Fibroblast of mammary gland (primary cell): Measurements from ENCODE around the gene DYRK4.

Experiments
- DNase-seq: peaks from one replicate; pipeline ENCODE4 v3.0.0-alpha.2; 2010; ENCODE audit warnings: low read depth
- H3K4me3 ChIP-seq: 2 replicates; pipeline ENCODE4 v1.5.1; 2011; ENCODE audit warnings: low read depth, mild to moderate bottlenecking, low read length, moderate library complexity; ENCODE audit not compliant: control insufficient read depth
- CTCF ChIP-seq: conservative IDR thresholded peaks from 2 replicates; pipeline ENCODE4 v1.5.1; 2011; ENCODE audit warnings: low read depth, low read length, inconsistent platforms; ENCODE audit not compliant: control insufficient read depth, insufficient read depth

The DYRK4 gene

GRCh38 chr12:4579305-4580102, 17.5 kb downstream of the DYRK4 start:
- DNase-seq: peak; percentile 30
- H3K4me3 ChIP-seq: no peak overlapping the region
- TF ChIP-seq CTCF: peak; percentile 5

- TF ChIP-seq CTCF: no peak
- DNase-seq: no peak
- H3K4me3 ChIP-seq: no peak overlapping the region
These were observed 18.3 kb downstream of the DYRK4 start for GRCh38 chr12:4580281-4580688.

GRCh38 chr12:4584281-4584680, 22.3 kb downstream of the DYRK4 start:
- H3K4me3 ChIP-seq: no peak overlapping the region
- no peak for TF ChIP-seq CTCF
- no peak for DNase-seq

GRCh38 chr12:4584896-4585295, 22.9 kb downstream of the DYRK4 start:
- no peak for TF ChIP-seq CTCF
- DNase-seq: no peak

GRCh38 chr12:4586500-4586899, 24.5 kb downstream of the DYRK4 start:
- no peak for TF ChIP-seq CTCF
- no peak for DNase-seq
- no peak overlapping the region for H3K4me3 ChIP-seq

More at GRCh38 chr12:4584896-4585295, 22.9 kb downstream of the DYRK4 start:
- no peak overlapping the region for H3K4me3 ChIP-seq

GRCh38 chr12:4587108-4587507, 25.1 kb downstream of the DYRK4 start:
- no peak overlapping the region for H3K4me3 ChIP-seq
- no peak for DNase-seq
- TF ChIP-seq CTCF: no peak
